ENCODE measurements around the gene SEMA4A.

DNA sequence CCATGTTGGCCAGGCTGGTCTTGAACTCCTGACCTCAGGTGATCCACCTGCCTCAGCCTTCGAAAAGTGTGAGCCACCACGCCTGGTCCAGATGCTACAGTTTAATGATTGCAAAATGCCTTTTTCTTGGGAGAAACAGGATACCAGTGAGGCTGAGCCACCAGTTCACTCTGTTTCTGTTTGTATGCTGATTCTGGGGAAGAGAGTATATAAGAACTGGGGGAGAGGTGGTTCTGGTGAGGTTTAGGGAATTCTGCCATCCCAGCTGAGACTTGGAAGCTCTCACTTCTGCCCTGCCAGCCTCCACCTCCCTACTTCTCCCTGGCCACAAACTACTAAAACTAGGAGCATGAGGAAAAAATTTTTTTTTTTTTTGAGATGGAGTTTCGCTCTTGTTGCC, 51.3 kb downstream of the SEMA4A start:
- TF ChIP-seq, protein P1, sequence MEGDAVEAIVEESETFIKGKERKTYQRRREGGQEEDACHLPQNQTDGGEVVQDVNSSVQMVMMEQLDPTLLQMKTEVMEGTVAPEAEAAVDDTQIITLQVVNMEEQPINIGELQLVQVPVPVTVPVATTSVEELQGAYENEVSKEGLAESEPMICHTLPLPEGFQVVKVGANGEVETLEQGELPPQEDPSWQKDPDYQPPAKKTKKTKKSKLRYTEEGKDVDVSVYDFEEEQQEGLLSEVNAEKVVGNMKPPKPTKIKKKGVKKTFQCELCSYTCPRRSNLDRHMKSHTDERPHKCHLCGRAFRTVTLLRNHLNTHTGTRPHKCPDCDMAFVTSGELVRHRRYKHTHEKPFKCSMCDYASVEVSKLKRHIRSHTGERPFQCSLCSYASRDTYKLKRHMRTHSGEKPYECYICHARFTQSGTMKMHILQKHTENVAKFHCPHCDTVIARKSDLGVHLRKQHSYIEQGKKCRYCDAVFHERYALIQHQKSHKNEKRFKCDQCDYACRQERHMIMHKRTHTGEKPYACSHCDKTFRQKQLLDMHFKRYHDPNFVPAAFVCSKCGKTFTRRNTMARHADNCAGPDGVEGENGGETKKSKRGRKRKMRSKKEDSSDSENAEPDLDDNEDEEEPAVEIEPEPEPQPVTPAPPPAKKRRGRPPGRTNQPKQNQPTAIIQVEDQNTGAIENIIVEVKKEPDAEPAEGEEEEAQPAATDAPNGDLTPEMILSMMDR (IDR thresholded peaks at IDR 0.05) = no peak
- TF ChIP-seq POLR2A (IDR thresholded peaks at IDR 0.05) = no peak

Data from body of pancreas (tissue), 4 donors.